Measurements from ENCODE around the gene SMARCB1.
A peak's percentile ranks its signal among the peaks of the same experiment; 100 is the strongest.

The SMARCB1 gene

GRCh38 chr22:23767673-23768548, 18.9 kb upstream of the SMARCB1 start, which contains the start of gene CHCHD10:
CHCHD10 (minus strand) TSS chr22:23767972; CDS start chr22:23767874, 98 bp downstream.
- DNase-seq (ENCODE audit: insufficient read length, low spot score) (no peak), FAIRE-seq (no peak)
- TF ChIP-seq POLR2A (IDR thresholded peaks at IDR 0.05; ENCODE audit: low read depth, low read length): peak; percentile 45; the same call in 1 of the 2 replicates

GRCh38 chr22:23769321-23769965, 17.3 kb upstream of the SMARCB1 start:
- FAIRE-seq: no peak
- TF ChIP-seq POLR2A (IDR thresholded peaks at IDR 0.05; ENCODE audit: low read depth, low read length): no peak
- no peak for DNase-seq (ENCODE audit: insufficient read length, low spot score)

- FAIRE-seq (no peak), DNase-seq (ENCODE audit: insufficient read length, low spot score) (no peak)
- TF ChIP-seq POLR2A (IDR thresholded peaks at IDR 0.05; ENCODE audit: low read depth, low read length): no peak
Observed at GRCh38 chr22:23772315-23772648, 14.5 kb upstream of the SMARCB1 start.

GRCh38 chr22:23772649-23773473, 13.9 kb upstream of the SMARCB1 start, which contains the start of gene MMP11:
MMP11 (plus strand) TSS chr22:23772849; CDS start chr22:23772871, 22 bp downstream.
- DNase-seq (ENCODE audit: insufficient read length, low spot score) (no peak), FAIRE-seq (no peak)
- TF ChIP-seq POLR2A (IDR thresholded peaks at IDR 0.05; ENCODE audit: low read depth, low read length): no peak

GRCh38 chr22:23773483-23774113, 13.2 kb upstream of the SMARCB1 start:
- DNase-seq (ENCODE audit: insufficient read length, low spot score) (no peak), FAIRE-seq (no peak)
- no peak for TF ChIP-seq POLR2A (IDR thresholded peaks at IDR 0.05; ENCODE audit: low read depth, low read length)

GRCh38 chr22:23774114-23774921, 12.4 kb upstream of the SMARCB1 start:
- FAIRE-seq (no peak), DNase-seq (ENCODE audit: insufficient read length, low spot score) (no peak)
- no peak for TF ChIP-seq POLR2A (IDR thresholded peaks at IDR 0.05; ENCODE audit: low read depth, low read length)

- DNase-seq (ENCODE audit: insufficient read length, low spot score): no peak
Observed at GRCh38 chr22:23774922-23775436, 11.8 kb upstream of the SMARCB1 start.

GRCh38 chr22:23775779-23776375, 10.9 kb upstream of the SMARCB1 start:
- TF ChIP-seq POLR2A (IDR thresholded peaks at IDR 0.05; ENCODE audit: low read depth, low read length): no peak
- DNase-seq (ENCODE audit: insufficient read length, low spot score): no peak
- no peak for FAIRE-seq

More at GRCh38 chr22:23774922-23775436, 11.8 kb upstream of the SMARCB1 start:
- no peak for TF ChIP-seq POLR2A (IDR thresholded peaks at IDR 0.05; ENCODE audit: low read depth, low read length)
- FAIRE-seq: no peak

- no peak for TF ChIP-seq POLR2A (IDR thresholded peaks at IDR 0.05; ENCODE audit: low read depth, low read length)
- DNase-seq (ENCODE audit: insufficient read length, low spot score): no peak
- no peak for FAIRE-seq
Observed at GRCh38 chr22:23777776-23778576, 8.8 kb upstream of the SMARCB1 start.

- DNase-seq (ENCODE audit: insufficient read length, low spot score): no peak
- TF ChIP-seq POLR2A (IDR thresholded peaks at IDR 0.05; ENCODE audit: low read depth, low read length): no peak
- no peak for FAIRE-seq
Observed at GRCh38 chr22:23778577-23778900, 8.2 kb upstream of the SMARCB1 start.

- no peak for TF ChIP-seq POLR2A (IDR thresholded peaks at IDR 0.05; ENCODE audit: low read depth, low read length)
- DNase-seq (ENCODE audit: insufficient read length, low spot score): no peak
- no peak for FAIRE-seq
Observed at GRCh38 chr22:23779083-23779482, 7.7 kb upstream of the SMARCB1 start.

Measured in H54 (cell line).